GM12878 (cell line): ENCODE measurements around the gene KLHL10. TPM values are rescaled to one million over a fixed set of nuclear protein-coding genes. Genes with fewer than 3 reads are reported as not detected.

ENCODE experiments used
- ATAC-seq: fragments of 200-7000 bp; cut with Tn5 transposase; 3 replicates; pipeline ENCODE4 v1.9.1; 2020; ENCODE audit warnings: mild to moderate bottlenecking, moderate library complexity
- BruUV-seq: library from RNA; stranded (reverse); fragments of 400-500 nt; replicated peaks from 2 replicates; lab custom pipeline; 2021; lab: Mats Ljungman, UMichigan
- CTCF ChIA-PET: fragments of 300-600 bp; sonication (Branson Sonifier 250); formaldehyde crosslinking; extraction: SDS; loops from one replicate; lab custom pipeline; 2021; ENCODE audit warnings: inconsistent platforms; lab: Yijun Ruan, JAX
- POLR2A ChIA-PET: fragments of 350-600 bp; formaldehyde crosslinking; extraction: SDS; loops from one replicate; lab custom pipeline; 2021; ENCODE audit warnings: inconsistent platforms; lab: Charles Lee
- RAD21 ChIA-PET: fragments of 300-600 bp; sonication (Branson Sonifier 250); formaldehyde crosslinking; loops from one replicate; lab custom pipeline; 2023; ENCODE audit warnings: antibody characterized with exemption; ENCODE audit not compliant: unreplicated experiment; lab: Charles Lee
- SMC1A ChIA-PET: fragments of 300-600 bp; sonication (Branson Sonifier 250); formaldehyde crosslinking; loops from one replicate; lab custom pipeline; 2023; ENCODE audit not compliant: unreplicated experiment, uncharacterized antibody; lab: Charles Lee
- DNase-seq: peaks from one replicate; pipeline ENCODE4 v3.0.0-alpha.2; 2011; ENCODE audit warnings: low read depth, low spot score
- FAIRE-seq: peaks from 3 replicates; lab custom pipeline; 2011; peaks lifted over from hg19 to GRCh38; lab: Jason Lieb, UNC
- H2AFZ ChIP-seq: 2 replicates; pipeline ENCODE4 v1.6.0; 2011; ENCODE audit warnings: low read depth, low read length, control low read depth; ENCODE audit not compliant: control insufficient read depth
- H3K27ac ChIP-seq: 2 replicates; pipeline ENCODE4 v1.5.1; 2011; ENCODE audit warnings: control low read depth; ENCODE audit not compliant: control insufficient read depth, insufficient read depth
- H3K27me3 ChIP-seq, 2 experiments: replicated peaks in 1 of 2; 2 replicates each; pipeline versions ENCODE4 v1.6.0 to v1.6.1; 2011; ENCODE audit warnings: low read length in 1 of 2; ENCODE audit not compliant: control insufficient read depth in 2 of 2, insufficient read depth in 2 of 2
- H3K36me3 ChIP-seq, 2 experiments: 2 replicates each; pipeline ENCODE4 v1.5.1; 2011; ENCODE audit warnings: low read length in 1 of 2; ENCODE audit not compliant: control insufficient read depth in 2 of 2, insufficient read depth in 2 of 2
- H3K4me1 ChIP-seq: 2 replicates; pipeline ENCODE4 v1.6.1; 2011; ENCODE audit warnings: mild to moderate bottlenecking, low read length, moderate library complexity, mixed read lengths; ENCODE audit not compliant: control insufficient read depth, insufficient read depth
- H3K4me2 ChIP-seq: 2 replicates; pipeline ENCODE4 v1.6.0; 2011; ENCODE audit warnings: control low read depth; ENCODE audit not compliant: control insufficient read depth, insufficient read depth
- H3K4me3 ChIP-seq: fragments of 200-600 bp; sonication (generic); 2 replicates; pipeline ENCODE4 v1.5.1; 2016
- H3K79me2 ChIP-seq: 2 replicates; pipeline ENCODE4 v1.6.0; 2011; ENCODE audit warnings: low read length; ENCODE audit not compliant: control insufficient read depth, insufficient read depth
- H3K9ac ChIP-seq: 2 replicates; pipeline ENCODE4 v1.8.0; 2011; ENCODE audit warnings: low read length, control low read depth, mixed read lengths; ENCODE audit not compliant: control insufficient read depth, insufficient read depth
- H3K9me3 ChIP-seq: replicated peaks from 3 replicates; pipeline ENCODE4 v1.5.1; 2011; ENCODE audit warnings: mild to moderate bottlenecking, low read length; ENCODE audit not compliant: control insufficient read depth, insufficient read depth
- H4K20me1 ChIP-seq: 2 replicates; pipeline ENCODE4 v1.6.0; 2011; ENCODE audit not compliant: control insufficient read depth, insufficient read depth
- CBFB ChIP-seq: IDR thresholded peaks from 2 replicates; pipeline ENCODE4 v1.6.1; 2016; ENCODE audit warnings: antibody characterized with exemption, low read depth
- HDAC2 ChIP-seq: fragments of 200-600 bp; sonication (generic); IDR thresholded peaks from 2 replicates; pipeline ENCODE4 v1.6.1; 2017
- HDAC6 ChIP-seq: fragments of 200-600 bp; sonication (generic); IDR thresholded peaks from one replicate; pipeline ENCODE4 v1.8.0; 2017; ENCODE audit warnings: antibody characterized with exemption; ENCODE audit not compliant: unreplicated experiment
- NFYB ChIP-seq: IDR thresholded peaks from 2 replicates; pipeline ENCODE4 v1.6.1; 2011; ENCODE audit warnings: low read depth, mild to moderate bottlenecking, low read length, improper control_type of control experiment, moderate library complexity; ENCODE audit not compliant: insufficient read depth
- PML ChIP-seq: IDR thresholded peaks from 2 replicates; pipeline ENCODE4 v1.6.1; 2012; ENCODE audit warnings: low read length, inconsistent platforms
- SP1 ChIP-seq: IDR thresholded peaks from one replicate; pipeline ENCODE4 v1.6.1; 2011; ENCODE audit warnings: low read depth, low read length
- WGBS: methylation state at CpG from one replicate; pipeline ENCODE4 v1.1.6; 2016; ENCODE audit warnings: low lambda C conversion rate; ENCODE audit not compliant: insufficient replicate concordance, insufficient coverage; ENCODE audit errors: missing lambda C conversion rate; 5-methylcytosine and 5-hydroxymethylcytosine counted together
- in situ Hi-C: fragments of 300-500 bp; cut with MboI; formaldehyde crosslinking; loops from 9 replicates; pipeline ENCODE4 v1.14.3; 2018; ENCODE audit warnings: mixed read lengths
- intact Hi-C: fragments of 100-400 bp; cut with micrococcal nuclease; formaldehyde crosslinking; loops from one replicate; pipeline ENCODE4 v1.14.2; 2022; ENCODE audit not compliant: unreplicated experiment
- polyA plus RNA-seq, 11 experiments: library from polyadenylated mRNA; depleted of rRNA in 4 of 11; unstranded in 6 of 11; stranded (reverse) in 5 of 11; fragments of >200 nt; fragmentation: Nextera tagmentation in 4 of 11; fragmentation: Illumina TruSeq in 1 of 11; extraction: Ambion mirVana in 4 of 11; extraction: Trizol in 1 of 11; gene quantifications; 1 replicate in 1 of 11; 2 replicates in 10 of 11; pipeline versions ENCODE4 v1.2.1 to v1.2.3, GENCODE V29; 2011 to 2016; ENCODE audit warnings: inconsistent platforms in 2 of 11, missing spikeins in 2 of 11, low read depth in 1 of 11
- total RNA-seq, 4 experiments: library from RNA; depleted of rRNA in 3 of 4; stranded (reverse); fragments of >200 nt in 3 of 4; fragmentation: Illumina TruSeq in 1 of 4; extraction: Trizol in 1 of 4; gene quantifications; 2 replicates each; pipeline versions ENCODE4 v1.2.1 to v1.2.3, GENCODE V29; 2013 to 2021
- TF ChIP-seq, protein P1 (sequence below): fragments of 450-650 bp; IDR thresholded peaks from 2 replicates; pipeline ENCODE4 v1.6.1; 2017; ENCODE audit warnings: antibody characterized with exemption, mild to moderate bottlenecking, moderate library complexity
- TF ChIP-seq, protein P2 (sequence below): fragments of 450-650 bp; formaldehyde crosslinking; IDR thresholded peaks from 2 replicates; pipeline ENCODE4 v1.4.0; 2020; ENCODE audit warnings: mild to moderate bottlenecking, moderate library complexity

The KLHL10 gene
- total and polyA plus RNA-seq, 10 of the 15 experiments (the other 5 are each of a cell fraction or from before 2014, with no cell fraction given) = 0.13 to 0.62 (median 0.20) TPM; not detected in 4

DNA sequence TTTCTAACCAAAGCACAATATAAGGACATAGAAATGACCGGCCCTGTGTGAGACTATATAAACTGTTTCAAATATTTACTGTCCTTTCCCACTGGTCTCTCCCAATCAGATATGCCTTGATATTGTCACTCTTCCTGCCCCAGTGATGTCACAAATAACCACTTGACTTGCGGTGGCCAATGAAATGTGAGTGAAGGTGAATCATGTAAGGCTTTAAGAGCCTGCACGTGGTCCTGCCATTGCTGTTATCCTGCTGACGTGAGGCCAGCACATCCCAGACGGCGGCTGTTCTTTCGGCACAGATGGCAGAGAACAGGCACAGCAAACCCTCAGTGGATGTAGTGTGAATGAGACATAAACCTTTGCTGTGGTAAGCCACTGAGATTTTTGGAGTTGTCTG, 33.0 kb downstream of the KLHL10 start:
- no peak for DNase-seq
- POLR2A ChIA-PET = interaction anchor here (0.6 kb wide), 1 partner anchor 75 kb away, joined by 3 read pairs; no protein-coding TSS in a partner anchor
- Histone ChIP-seq H3K4me2 (no peak overlapping the region), H3K4me3 (no peak overlapping the region), H3K36me3 (peaks cover 24 to 43% of the 10 kb centered on the region in 2 experiments), H3K9me3 (no peaks in the 10 kb centered on the region), H2AFZ (no peak overlapping the region), H3K4me1 (peaks cover under 1% of the 10 kb centered on the region; the same call in 1 of the 2 replicates), H3K79me2 (no peaks in the 10 kb centered on the region), H3K27me3 (no peaks in the 10 kb centered on the region), H4K20me1 (no peaks in the 10 kb centered on the region; the same call in 1 of the 2 replicates), H3K27ac (no peak overlapping the region), H3K9ac (no peak overlapping the region)
- BruUV-seq = TSS peak; percentile 48
- 98% methylated on average over 7 of the region's 7 CpGs for WGBS
- in situ Hi-C loops (no loop called here), intact Hi-C loops (no loop called here)
- TF ChIP-seq, protein P1, sequence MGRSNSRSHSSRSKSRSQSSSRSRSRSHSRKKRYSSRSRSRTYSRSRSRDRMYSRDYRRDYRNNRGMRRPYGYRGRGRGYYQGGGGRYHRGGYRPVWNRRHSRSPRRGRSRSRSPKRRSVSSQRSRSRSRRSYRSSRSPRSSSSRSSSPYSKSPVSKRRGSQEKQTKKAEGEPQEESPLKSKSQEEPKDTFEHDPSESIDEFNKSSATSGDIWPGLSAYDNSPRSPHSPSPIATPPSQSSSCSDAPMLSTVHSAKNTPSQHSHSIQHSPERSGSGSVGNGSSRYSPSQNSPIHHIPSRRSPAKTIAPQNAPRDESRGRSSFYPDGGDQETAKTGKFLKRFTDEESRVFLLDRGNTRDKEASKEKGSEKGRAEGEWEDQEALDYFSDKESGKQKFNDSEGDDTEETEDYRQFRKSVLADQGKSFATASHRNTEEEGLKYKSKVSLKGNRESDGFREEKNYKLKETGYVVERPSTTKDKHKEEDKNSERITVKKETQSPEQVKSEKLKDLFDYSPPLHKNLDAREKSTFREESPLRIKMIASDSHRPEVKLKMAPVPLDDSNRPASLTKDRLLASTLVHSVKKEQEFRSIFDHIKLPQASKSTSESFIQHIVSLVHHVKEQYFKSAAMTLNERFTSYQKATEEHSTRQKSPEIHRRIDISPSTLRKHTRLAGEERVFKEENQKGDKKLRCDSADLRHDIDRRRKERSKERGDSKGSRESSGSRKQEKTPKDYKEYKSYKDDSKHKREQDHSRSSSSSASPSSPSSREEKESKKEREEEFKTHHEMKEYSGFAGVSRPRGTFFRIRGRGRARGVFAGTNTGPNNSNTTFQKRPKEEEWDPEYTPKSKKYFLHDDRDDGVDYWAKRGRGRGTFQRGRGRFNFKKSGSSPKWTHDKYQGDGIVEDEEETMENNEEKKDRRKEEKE = no peak
- peak; percentile 36; the same call in 1 of the 2 replicates for TF ChIP-seq NFYB
- SMC1A ChIA-PET = interaction anchor here (1.0 kb wide), 1 partner anchor 10 kb away, joined by 3 read pairs; no protein-coding TSS in a partner anchor
- no peak for ATAC-seq
- CTCF ChIA-PET = no interaction called here
- FAIRE-seq = no peak
- RAD21 ChIA-PET = no interaction called here

DNA sequence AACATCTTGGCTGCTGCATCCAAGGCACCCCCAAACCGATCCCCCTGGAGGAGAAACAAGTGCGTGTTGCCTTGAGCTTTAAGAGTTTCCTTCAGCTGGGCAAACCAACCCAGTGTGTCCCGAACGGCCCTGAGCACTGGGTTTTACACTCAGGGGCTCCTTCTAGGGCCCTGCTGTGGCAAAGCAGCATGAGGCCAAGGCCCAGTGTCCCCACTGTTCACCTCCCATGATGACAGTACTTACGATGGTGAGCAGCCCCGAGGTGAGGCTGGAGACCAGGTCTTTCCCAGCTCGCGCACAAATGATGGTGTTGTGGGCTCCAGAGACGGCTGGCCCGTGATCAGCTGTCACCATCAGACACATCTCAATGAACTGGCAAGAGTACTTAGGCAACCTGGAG, 34.2 kb downstream of the KLHL10 start:
- H3K36me3 ChIP-seq = peaks cover 24 to 40% of the 10 kb centered on the region in 2 experiments
- no peak for TF ChIP-seq SP1
- TF ChIP-seq, protein P2, sequence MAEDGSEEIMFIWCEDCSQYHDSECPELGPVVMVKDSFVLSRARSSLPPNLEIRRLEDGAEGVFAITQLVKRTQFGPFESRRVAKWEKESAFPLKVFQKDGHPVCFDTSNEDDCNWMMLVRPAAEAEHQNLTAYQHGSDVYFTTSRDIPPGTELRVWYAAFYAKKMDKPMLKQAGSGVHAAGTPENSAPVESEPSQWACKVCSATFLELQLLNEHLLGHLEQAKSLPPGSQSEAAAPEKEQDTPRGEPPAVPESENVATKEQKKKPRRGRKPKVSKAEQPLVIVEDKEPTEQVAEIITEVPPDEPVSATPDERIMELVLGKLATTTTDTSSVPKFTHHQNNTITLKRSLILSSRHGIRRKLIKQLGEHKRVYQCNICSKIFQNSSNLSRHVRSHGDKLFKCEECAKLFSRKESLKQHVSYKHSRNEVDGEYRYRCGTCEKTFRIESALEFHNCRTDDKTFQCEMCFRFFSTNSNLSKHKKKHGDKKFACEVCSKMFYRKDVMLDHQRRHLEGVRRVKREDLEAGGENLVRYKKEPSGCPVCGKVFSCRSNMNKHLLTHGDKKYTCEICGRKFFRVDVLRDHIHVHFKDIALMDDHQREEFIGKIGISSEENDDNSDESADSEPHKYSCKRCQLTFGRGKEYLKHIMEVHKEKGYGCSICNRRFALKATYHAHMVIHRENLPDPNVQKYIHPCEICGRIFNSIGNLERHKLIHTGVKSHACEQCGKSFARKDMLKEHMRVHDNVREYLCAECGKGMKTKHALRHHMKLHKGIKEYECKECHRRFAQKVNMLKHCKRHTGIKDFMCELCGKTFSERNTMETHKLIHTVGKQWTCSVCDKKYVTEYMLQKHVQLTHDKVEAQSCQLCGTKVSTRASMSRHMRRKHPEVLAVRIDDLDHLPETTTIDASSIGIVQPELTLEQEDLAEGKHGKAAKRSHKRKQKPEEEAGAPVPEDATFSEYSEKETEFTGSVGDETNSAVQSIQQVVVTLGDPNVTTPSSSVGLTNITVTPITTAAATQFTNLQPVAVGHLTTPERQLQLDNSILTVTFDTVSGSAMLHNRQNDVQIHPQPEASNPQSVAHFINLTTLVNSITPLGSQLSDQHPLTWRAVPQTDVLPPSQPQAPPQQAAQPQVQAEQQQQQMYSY (CRISPR knock-in tag) = no peak
- no peak for TF ChIP-seq CBFB
- no peak for TF ChIP-seq HDAC6
- no peak for TF ChIP-seq PML
- TF ChIP-seq HDAC2 = no peak

More for the DNA sequence above, 34.2 kb downstream of the KLHL10 start:
- Histone ChIP-seq H3K27me3 (no peaks in the 10 kb centered on the region), H2AFZ (no peak overlapping the region), H3K9me3 (no peaks in the 10 kb centered on the region), H3K4me3 (no peak overlapping the region), H4K20me1 (no peaks in the 10 kb centered on the region; the same call in 1 of the 2 replicates), H3K4me2 (no peak overlapping the region), H3K79me2 (no peaks in the 10 kb centered on the region), H3K27ac (no peak overlapping the region), H3K9ac (no peak overlapping the region), H3K4me1 (no peaks in the 10 kb centered on the region)
- 97% methylated on average over 10 of the region's 10 CpGs for WGBS
- in situ Hi-C loops = no loop called here
- BruUV-seq = no TSS peak
- ChIA-PET POLR2A (no interaction called here), RAD21 (no interaction called here), CTCF (no interaction called here), SMC1A (no interaction called here)
- intact Hi-C loops = no loop called here
- no peak for FAIRE-seq
- DNase-seq = no peak
- ATAC-seq = no peak
